SK-N-SH (cell line): Measurements from ENCODE around the gene LRSAM1. TPM values are rescaled to one million over a fixed set of nuclear protein-coding genes. Genes with fewer than 3 reads are reported as not detected.
A peak's percentile ranks its signal among the peaks of the same experiment; 100 is the strongest.

Source experiments
- CTCF ChIA-PET: fragments of 300-600, 350-600 bp; formaldehyde crosslinking; extraction: SDS; loops from one replicate; lab custom pipeline; 2021; lab: Yijun Ruan, JAX
- POLR2A ChIA-PET: fragments of 350-600 bp; sonication (Branson Sonifier 250); formaldehyde crosslinking; extraction: SDS; loops from one replicate; lab custom pipeline; 2020; ENCODE audit warnings: antibody characterized with exemption, inconsistent platforms; lab: Yijun Ruan, JAX
- DNase-seq: peaks from one replicate; pipeline ENCODE4 v3.0.0; 2012
- H2AFZ ChIP-seq: fragments of 200-600 bp; sonication (generic); 2 replicates; pipeline ENCODE4 v1.8.1; 2016; ENCODE audit warnings: antibody characterized with exemption, mild to moderate bottlenecking, low read depth
- H3F3A ChIP-seq: fragments of 200-600 bp; sonication (generic); replicated peaks from 2 replicates; pipeline ENCODE3; 2016; ENCODE audit warnings: antibody characterized with exemption, mild to moderate bottlenecking; ENCODE audit not compliant: insufficient read depth
- H3K27ac ChIP-seq, 2 experiments: fragments of 200-500 bp in 1 of 2; fragments of 200-600 bp in 1 of 2; sonication (Bioruptor generic) in 1 of 2; sonication (generic), shearing (Covaris generic) in 1 of 2; 2 replicates each; pipeline versions ENCODE4 v1.5.1 to v1.6.1; 2014 to 2016; ENCODE audit warnings: low read depth in 2 of 2, inconsistent platforms in 1 of 2, low read length in 1 of 2, mild to moderate bottlenecking in 1 of 2, mixed read lengths in 1 of 2
- H3K27me3 ChIP-seq: fragments of 200-600 bp; sonication (generic), shearing (Covaris generic); 2 replicates; pipeline ENCODE4 v1.6.1; 2016; ENCODE audit warnings: mixed run types; ENCODE audit not compliant: insufficient read depth
- H3K36me3 ChIP-seq, 2 experiments: fragments of 200-500 bp in 1 of 2; fragments of 200-600 bp in 1 of 2; sonication (Bioruptor generic) in 1 of 2; sonication (generic) in 1 of 2; replicated peaks in 1 of 2; 2 replicates each; pipeline versions ENCODE3 to v1.5.1; 2014 to 2016; ENCODE audit warnings: low read length in 1 of 2, mild to moderate bottlenecking in 1 of 2; ENCODE audit not compliant: insufficient read depth in 2 of 2, control insufficient read depth in 1 of 2
- H3K4me1 ChIP-seq, 2 experiments: fragments of 200-500 bp in 1 of 2; fragments of 200-600 bp in 1 of 2; sonication (Bioruptor generic) in 1 of 2; sonication (generic), shearing (Covaris generic) in 1 of 2; 2 replicates each; pipeline versions ENCODE4 v1.5.1 to v1.6.1; 2014 to 2016; ENCODE audit warnings: low read depth in 1 of 2, low read length in 1 of 2, mixed run types in 1 of 2; ENCODE audit not compliant: insufficient read depth in 2 of 2, control insufficient read depth in 1 of 2
- H3K4me2 ChIP-seq: fragments of 200-600 bp; sonication (generic), shearing (Covaris generic); 2 replicates; pipeline ENCODE4 v1.6.1; 2017; ENCODE audit warnings: mixed run types
- H3K4me3 ChIP-seq, 2 experiments: fragments of 200-500 bp in 1 of 2; fragments of 200-600 bp in 1 of 2; sonication (Bioruptor generic) in 1 of 2; sonication (generic), shearing (Covaris generic) in 1 of 2; 2 replicates each; pipeline versions ENCODE4 v1.5.1 to v1.8.1; 2014 to 2016; ENCODE audit warnings: low read depth in 2 of 2, inconsistent platforms in 1 of 2, low read length in 1 of 2, mild to moderate bottlenecking in 1 of 2, mixed read lengths in 1 of 2, moderate library complexity in 1 of 2
- H3K79me2 ChIP-seq: fragments of 200-600 bp; sonication (generic); 2 replicates; pipeline ENCODE4 v1.8.1; 2017; ENCODE audit warnings: mild to moderate bottlenecking; ENCODE audit not compliant: insufficient read depth
- H3K9ac ChIP-seq: fragments of 200-600 bp; sonication (generic); 2 replicates; pipeline ENCODE4 v1.6.1; 2017; ENCODE audit warnings: mixed run types
- H3K9me2 ChIP-seq: fragments of 200-600 bp; sonication (generic); 2 replicates; pipeline ENCODE4 v1.6.1; 2017; ENCODE audit warnings: mixed run types
- H3K9me3 ChIP-seq: fragments of 200-600 bp; sonication (generic); 2 replicates; pipeline ENCODE4 v1.6.1; 2017; ENCODE audit warnings: mixed run types, mild to moderate bottlenecking, moderate library complexity
- H4K20me1 ChIP-seq: fragments of 200-600 bp; sonication (generic); 2 replicates; pipeline ENCODE4 v1.6.1; 2017; ENCODE audit warnings: mild to moderate bottlenecking, mixed run types; ENCODE audit not compliant: insufficient read depth
- EZH2phosphoT487 ChIP-seq: fragments of 200-600 bp; sonication (generic); IDR thresholded peaks from 2 replicates; pipeline ENCODE4 v1.6.1; 2017; ENCODE audit warnings: low read depth, mixed run types, mild to moderate bottlenecking, antibody characterized with exemption, moderate library complexity, borderline replicate concordance
- FOSL2 ChIP-seq: IDR thresholded peaks from 2 replicates; pipeline ENCODE4 v1.4.0; 2012; ENCODE audit warnings: low read depth, mild to moderate bottlenecking, moderate library complexity, borderline replicate concordance
- FOXJ3 ChIP-seq: sonication (generic); formaldehyde crosslinking; IDR thresholded peaks from 2 replicates; pipeline ENCODE4 v1.5.1; 2020; ENCODE audit warnings: mild to moderate bottlenecking, missing genetic modification reagents
- FOXM1 ChIP-seq: IDR thresholded peaks from 2 replicates; pipeline ENCODE4 v1.4.0; 2012; ENCODE audit warnings: low read depth, mild to moderate bottlenecking
- GABPA ChIP-seq: IDR thresholded peaks from 2 replicates; pipeline ENCODE4 v1.4.0; 2012; ENCODE audit warnings: low read depth, mild to moderate bottlenecking
- JUND ChIP-seq: IDR thresholded peaks from 2 replicates; pipeline ENCODE4 v1.4.0; 2012
- MAX ChIP-seq: IDR thresholded peaks from 2 replicates; pipeline ENCODE4 v1.4.0; 2012; ENCODE audit warnings: low read depth
- MEF2A ChIP-seq: IDR thresholded peaks from 2 replicates; pipeline ENCODE4 v1.4.0; 2012; ENCODE audit warnings: low read depth, borderline replicate concordance
- MXI1 ChIP-seq: IDR thresholded peaks from 2 replicates; pipeline ENCODE4 v1.6.1; 2012; ENCODE audit warnings: mild to moderate bottlenecking, low read depth, low read length, improper control_type of control experiment
- NRF1 ChIP-seq: IDR thresholded peaks from 2 replicates; pipeline ENCODE4 v1.6.1; 2012; ENCODE audit warnings: low read depth, mild to moderate bottlenecking, low read length
- POLR2AphosphoS5 ChIP-seq: IDR thresholded peaks from 2 replicates; pipeline ENCODE4 v1.6.1; 2012; ENCODE audit warnings: low read depth, low read length
- RAD21 ChIP-seq: IDR thresholded peaks from 2 replicates; pipeline ENCODE4 v1.6.1; 2012; ENCODE audit warnings: mild to moderate bottlenecking, low read length
- RCOR1 ChIP-seq: fragments of 150-350 bp; IDR thresholded peaks from 2 replicates; pipeline ENCODE4 v1.6.1; 2017; ENCODE audit warnings: antibody characterized with exemption, low read length
- SIN3A ChIP-seq: IDR thresholded peaks from 2 replicates; pipeline ENCODE4 v1.6.1; 2012; ENCODE audit warnings: low read depth, mild to moderate bottlenecking, low read length, moderate library complexity, borderline replicate concordance
- SMC3 ChIP-seq: IDR thresholded peaks from 2 replicates; pipeline ENCODE4 v1.6.1; 2012; ENCODE audit warnings: low read depth, low read length, improper control_type of control experiment
- TAF1 ChIP-seq: IDR thresholded peaks from 2 replicates; pipeline ENCODE4 v1.6.1; 2012; ENCODE audit warnings: low read depth, mild to moderate bottlenecking, low read length, moderate library complexity, borderline replicate concordance
- TEAD4 ChIP-seq: IDR thresholded peaks from 2 replicates; pipeline ENCODE4 v1.4.0; 2012; ENCODE audit warnings: mild to moderate bottlenecking, borderline replicate concordance; ENCODE audit not compliant: insufficient read depth
- YY1 ChIP-seq: IDR thresholded peaks from 2 replicates; pipeline ENCODE4 v1.4.0; 2012; ENCODE audit warnings: low read depth, mild to moderate bottlenecking
- WGBS: methylation state at CpG from one replicate; pipeline ENCODE4 v1.1.6; 2017; ENCODE audit warnings: low lambda C conversion rate; 5-methylcytosine and 5-hydroxymethylcytosine counted together
- polyA plus RNA-seq, 3 experiments: library from polyadenylated mRNA; depleted of rRNA; stranded (reverse); fragments of >200 nt; gene quantifications; 2 replicates each; pipeline ENCODE4 v1.2.3, GENCODE V29; 2012
- TF ChIP-seq, protein P1 (sequence below): fragments of 200-600 bp; sonication (generic); IDR thresholded peaks from 2 replicates; pipeline ENCODE4 v1.6.1; 2017; ENCODE audit warnings: antibody characterized with exemption, mild to moderate bottlenecking, moderate library complexity
- TF ChIP-seq, protein P2 (sequence below): IDR thresholded peaks from 2 replicates; pipeline ENCODE4 v1.6.1; 2012; ENCODE audit warnings: mild to moderate bottlenecking, low read depth, low read length, moderate library complexity
- TF ChIP-seq, protein P3 (sequence below): IDR thresholded peaks from 2 replicates; pipeline ENCODE4 v1.4.0; 2012; ENCODE audit warnings: low read depth, borderline replicate concordance
- TF ChIP-seq, protein P4 (sequence below): fragments of 150-350 bp; IDR thresholded peaks from 2 replicates; pipeline ENCODE4 v1.6.1; 2017; ENCODE audit warnings: antibody characterized with exemption, low read length, low read depth, borderline replicate concordance

Gene LRSAM1
- polyA plus RNA-seq, 1 of the 3 experiments (the other 2 are of a cell fraction): 8.0 TPM

- TF ChIP-seq POLR2AphosphoS5 (0 out of 2 replicates have a peak, but pooled peaks have one; percentile 12), FOXM1 (no peak), JUND (no peak), MXI1 (no peak; the same call in 1 of the 2 replicates)
Observed at GRCh38 chr9:127451858-127452656, 747 bp downstream of the LRSAM1 start (continued).

DNA sequence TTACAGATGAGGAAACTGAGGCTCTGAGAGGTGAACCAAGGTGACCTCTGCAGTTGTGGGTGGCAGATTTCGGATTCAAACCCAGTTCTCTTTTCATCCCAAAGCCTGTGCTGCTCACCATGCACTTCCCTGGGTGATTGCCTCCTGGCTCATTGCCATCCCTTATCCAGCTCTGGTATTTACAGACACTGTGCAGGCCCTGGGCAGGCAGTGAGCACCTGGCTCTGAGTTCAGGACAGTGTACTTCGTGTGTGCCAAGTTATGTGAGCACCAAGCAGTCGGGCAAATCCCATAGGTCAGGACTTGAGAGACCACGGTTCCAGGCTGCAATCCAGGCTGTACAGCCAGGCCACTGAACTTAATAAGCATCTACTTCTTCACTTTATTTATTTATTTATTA is 1.4 kb downstream of the LRSAM1 start:
- POLR2A ChIA-PET: interaction anchor here (1.8 to 3.2 kb wide), 2 partner anchors 11 to 56 kb away, joined by 6 to 12 read pairs; partner anchors contain the start of gene SLC2A8
- Histone ChIP-seq H3K4me1 (peaks cover 5 to 40% of the 10 kb centered on the region in 2 experiments; a peak in 3 of 4 replicates), H3K9me3 (no peaks in the 10 kb centered on the region), H3K79me2 (peaks cover 56% of the 10 kb centered on the region), H3F3A (peaks cover 37% of the 10 kb centered on the region), H4K20me1 (peaks cover 33% of the 10 kb centered on the region), H3K9me2 (no peaks in the 10 kb centered on the region), H3K27me3 (no peaks in the 10 kb centered on the region), H3K9ac (peak overlapping the region; percentile 95; the same call in 1 of the 2 replicates), H3K27ac (peak overlapping the region; percentile 77 to 95; a peak in 3 of 4 replicates), H3K4me3 (peak overlapping the region; percentile 92 to 99), H3K4me2 (peak overlapping the region; percentile 95), H3K36me3 (peaks cover 19 to 52% of the 10 kb centered on the region in 2 experiments), H2AFZ (peak overlapping the region; percentile 90; the same call in 1 of the 2 replicates)
- CTCF ChIA-PET: interaction anchor here (1.0 kb wide), 2 partner anchors 9 to 52 kb away, joined by 3 read pairs; no protein-coding TSS in a partner anchor
- WGBS: 57% methylated on average over 4 of the region's 4 CpGs
- DNase-seq: peak; percentile 68
- TF ChIP-seq NRF1: no peak
- no peak for TF ChIP-seq JUND
- TF ChIP-seq FOXJ3 (CRISPR knock-in tag): no peak
- TF ChIP-seq SIN3A: no peak
- TF ChIP-seq SMC3: no peak
- no peak for TF ChIP-seq TEAD4
- no peak for TF ChIP-seq YY1
- TF ChIP-seq, protein P1, sequence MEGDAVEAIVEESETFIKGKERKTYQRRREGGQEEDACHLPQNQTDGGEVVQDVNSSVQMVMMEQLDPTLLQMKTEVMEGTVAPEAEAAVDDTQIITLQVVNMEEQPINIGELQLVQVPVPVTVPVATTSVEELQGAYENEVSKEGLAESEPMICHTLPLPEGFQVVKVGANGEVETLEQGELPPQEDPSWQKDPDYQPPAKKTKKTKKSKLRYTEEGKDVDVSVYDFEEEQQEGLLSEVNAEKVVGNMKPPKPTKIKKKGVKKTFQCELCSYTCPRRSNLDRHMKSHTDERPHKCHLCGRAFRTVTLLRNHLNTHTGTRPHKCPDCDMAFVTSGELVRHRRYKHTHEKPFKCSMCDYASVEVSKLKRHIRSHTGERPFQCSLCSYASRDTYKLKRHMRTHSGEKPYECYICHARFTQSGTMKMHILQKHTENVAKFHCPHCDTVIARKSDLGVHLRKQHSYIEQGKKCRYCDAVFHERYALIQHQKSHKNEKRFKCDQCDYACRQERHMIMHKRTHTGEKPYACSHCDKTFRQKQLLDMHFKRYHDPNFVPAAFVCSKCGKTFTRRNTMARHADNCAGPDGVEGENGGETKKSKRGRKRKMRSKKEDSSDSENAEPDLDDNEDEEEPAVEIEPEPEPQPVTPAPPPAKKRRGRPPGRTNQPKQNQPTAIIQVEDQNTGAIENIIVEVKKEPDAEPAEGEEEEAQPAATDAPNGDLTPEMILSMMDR: no peak
- TF ChIP-seq RCOR1: peak; percentile 46; the same call in 1 of the 2 replicates
- TF ChIP-seq, protein P2, sequence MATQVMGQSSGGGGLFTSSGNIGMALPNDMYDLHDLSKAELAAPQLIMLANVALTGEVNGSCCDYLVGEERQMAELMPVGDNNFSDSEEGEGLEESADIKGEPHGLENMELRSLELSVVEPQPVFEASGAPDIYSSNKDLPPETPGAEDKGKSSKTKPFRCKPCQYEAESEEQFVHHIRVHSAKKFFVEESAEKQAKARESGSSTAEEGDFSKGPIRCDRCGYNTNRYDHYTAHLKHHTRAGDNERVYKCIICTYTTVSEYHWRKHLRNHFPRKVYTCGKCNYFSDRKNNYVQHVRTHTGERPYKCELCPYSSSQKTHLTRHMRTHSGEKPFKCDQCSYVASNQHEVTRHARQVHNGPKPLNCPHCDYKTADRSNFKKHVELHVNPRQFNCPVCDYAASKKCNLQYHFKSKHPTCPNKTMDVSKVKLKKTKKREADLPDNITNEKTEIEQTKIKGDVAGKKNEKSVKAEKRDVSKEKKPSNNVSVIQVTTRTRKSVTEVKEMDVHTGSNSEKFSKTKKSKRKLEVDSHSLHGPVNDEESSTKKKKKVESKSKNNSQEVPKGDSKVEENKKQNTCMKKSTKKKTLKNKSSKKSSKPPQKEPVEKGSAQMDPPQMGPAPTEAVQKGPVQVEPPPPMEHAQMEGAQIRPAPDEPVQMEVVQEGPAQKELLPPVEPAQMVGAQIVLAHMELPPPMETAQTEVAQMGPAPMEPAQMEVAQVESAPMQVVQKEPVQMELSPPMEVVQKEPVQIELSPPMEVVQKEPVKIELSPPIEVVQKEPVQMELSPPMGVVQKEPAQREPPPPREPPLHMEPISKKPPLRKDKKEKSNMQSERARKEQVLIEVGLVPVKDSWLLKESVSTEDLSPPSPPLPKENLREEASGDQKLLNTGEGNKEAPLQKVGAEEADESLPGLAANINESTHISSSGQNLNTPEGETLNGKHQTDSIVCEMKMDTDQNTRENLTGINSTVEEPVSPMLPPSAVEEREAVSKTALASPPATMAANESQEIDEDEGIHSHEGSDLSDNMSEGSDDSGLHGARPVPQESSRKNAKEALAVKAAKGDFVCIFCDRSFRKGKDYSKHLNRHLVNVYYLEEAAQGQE: no peak
- TF ChIP-seq MEF2A: no peak
- TF ChIP-seq FOSL2: no peak
- TF ChIP-seq TAF1: no peak
- TF ChIP-seq, protein P3, sequence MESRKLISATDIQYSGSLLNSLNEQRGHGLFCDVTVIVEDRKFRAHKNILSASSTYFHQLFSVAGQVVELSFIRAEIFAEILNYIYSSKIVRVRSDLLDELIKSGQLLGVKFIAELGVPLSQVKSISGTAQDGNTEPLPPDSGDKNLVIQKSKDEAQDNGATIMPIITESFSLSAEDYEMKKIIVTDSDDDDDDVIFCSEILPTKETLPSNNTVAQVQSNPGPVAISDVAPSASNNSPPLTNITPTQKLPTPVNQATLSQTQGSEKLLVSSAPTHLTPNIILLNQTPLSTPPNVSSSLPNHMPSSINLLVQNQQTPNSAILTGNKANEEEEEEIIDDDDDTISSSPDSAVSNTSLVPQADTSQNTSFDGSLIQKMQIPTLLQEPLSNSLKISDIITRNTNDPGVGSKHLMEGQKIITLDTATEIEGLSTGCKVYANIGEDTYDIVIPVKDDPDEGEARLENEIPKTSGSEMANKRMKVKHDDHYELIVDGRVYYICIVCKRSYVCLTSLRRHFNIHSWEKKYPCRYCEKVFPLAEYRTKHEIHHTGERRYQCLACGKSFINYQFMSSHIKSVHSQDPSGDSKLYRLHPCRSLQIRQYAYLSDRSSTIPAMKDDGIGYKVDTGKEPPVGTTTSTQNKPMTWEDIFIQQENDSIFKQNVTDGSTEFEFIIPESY: no peak
- TF ChIP-seq GABPA: no peak
- TF ChIP-seq RAD21: no peak
- no peak for TF ChIP-seq MAX
- TF ChIP-seq, protein P4, sequence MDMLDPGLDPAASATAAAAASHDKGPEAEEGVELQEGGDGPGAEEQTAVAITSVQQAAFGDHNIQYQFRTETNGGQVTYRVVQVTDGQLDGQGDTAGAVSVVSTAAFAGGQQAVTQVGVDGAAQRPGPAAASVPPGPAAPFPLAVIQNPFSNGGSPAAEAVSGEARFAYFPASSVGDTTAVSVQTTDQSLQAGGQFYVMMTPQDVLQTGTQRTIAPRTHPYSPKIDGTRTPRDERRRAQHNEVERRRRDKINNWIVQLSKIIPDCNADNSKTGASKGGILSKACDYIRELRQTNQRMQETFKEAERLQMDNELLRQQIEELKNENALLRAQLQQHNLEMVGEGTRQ: no peak
- TF ChIP-seq EZH2phosphoT487: no peak
- TF ChIP-seq FOXM1: no peak
